Measurements from ENCODE around the gene IL9. TPM values are rescaled to one million over a fixed set of nuclear protein-coding genes. Genes with fewer than 3 reads are reported as not detected.

IL9 gene
- not detected in 2 replicates for total RNA-seq (ENCODE audit: low replicate concordance)

- H3K27me3 Mint-ChIP-seq (ENCODE audit: insufficient read depth, low read depth): peaks cover 2% of the 10 kb centered on the region
- no peak within 1 kb of the TSS for H3K27ac Mint-ChIP-seq
- no peaks in the 10 kb centered on the region for H3F3A ChIP-seq (ENCODE audit: low read depth)
Measured at GRCh38 chr5:135895474-135896006, at the start of gene IL9. Gene IL9, minus strand, starts transcription at chr5:135895841. Its CDS starts 25 bp downstream, at chr5:135895816.

GRCh38 chr5:135944967-135945560 is 49.4 kb upstream of the IL9 start:
- Histone ChIP-seq H3K79me2 (ENCODE audit: low read depth) (no peaks in the 10 kb centered on the region), H2AFZ (replicated peaks) (no peak overlapping the region), H3K27me3 (peaks cover 14% of the 10 kb centered on the region), H3K4me3 (no peak overlapping the region), H3K4me1 (no peaks in the 10 kb centered on the region), H3K9me3 (ENCODE audit: low read depth) (no peaks in the 10 kb centered on the region), H3K4me2 (no peak overlapping the region), H3K36me3 (no peaks in the 10 kb centered on the region), H3K27ac (no peak overlapping the region), H4K20me1 (ENCODE audit: low read depth) (no peaks in the 10 kb centered on the region), H3K9ac (no peak overlapping the region), H3F3A (ENCODE audit: low read depth) (no peaks in the 10 kb centered on the region)
- DNase-seq (ENCODE audit: low spot score): peak; percentile 87
- peak; percentile 95 for TF ChIP-seq CTCF (IDR thresholded peaks at IDR 0.05)
- no peak for TF ChIP-seq EZH2phosphoT487 (IDR thresholded peaks at IDR 0.05)
- no peak for TF ChIP-seq EZH2 (IDR thresholded peaks at IDR 0.05)
- Mint-ChIP-seq H3K27me3 (ENCODE audit: insufficient read depth, low read depth) (peaks cover 3% of the 10 kb centered on the region), H3K4me3 (no peak overlapping the region), H3K4me1 (no peaks in the 10 kb centered on the region), H3K9me3 (no peaks in the 10 kb centered on the region), H3K27ac (no peak overlapping the region), H3K36me3 (no peaks in the 10 kb centered on the region)

More at GRCh38 chr5:135895474-135896006, at the start of gene IL9:
- H3K4me1 Mint-ChIP-seq: peaks cover 3% of the 10 kb centered on the region
- H3K4me3 ChIP-seq: no peak within 1 kb of the TSS
- no peaks in the 10 kb centered on the region for H3K36me3 Mint-ChIP-seq
- H2AFZ ChIP-seq (replicated peaks): no peak within 1 kb of the TSS
- peaks cover 32% of the 10 kb centered on the region for H3K27me3 ChIP-seq
- no peaks in the 10 kb centered on the region for H3K4me1 ChIP-seq
- no peak for DNase-seq (ENCODE audit: low spot score)
- H4K20me1 ChIP-seq (ENCODE audit: low read depth): no peaks in the 10 kb centered on the region
- no peak within 1 kb of the TSS for H3K4me2 ChIP-seq
- no peak within 1 kb of the TSS for H3K9ac ChIP-seq
- H3K9me3 ChIP-seq (ENCODE audit: low read depth): no peaks in the 10 kb centered on the region
- no peak for TF ChIP-seq CTCF (IDR thresholded peaks at IDR 0.05)
- TF ChIP-seq EZH2 (IDR thresholded peaks at IDR 0.05): no peak
- TF ChIP-seq EZH2phosphoT487 (IDR thresholded peaks at IDR 0.05): no peak
- no peak within 1 kb of the TSS for H3K4me3 Mint-ChIP-seq
- H3K9me3 Mint-ChIP-seq: no peaks in the 10 kb centered on the region
- no peak within 1 kb of the TSS for H3K27ac ChIP-seq
- H3K36me3 ChIP-seq: no peaks in the 10 kb centered on the region
- H3K79me2 ChIP-seq (ENCODE audit: low read depth): no peaks in the 10 kb centered on the region

GRCh38 chr5:135944564-135944963 is 48.9 kb upstream of the IL9 start:
- no peak overlapping the region for H3K27ac ChIP-seq
- H3K27me3 Mint-ChIP-seq (ENCODE audit: insufficient read depth, low read depth): peaks cover 3% of the 10 kb centered on the region
- no peak overlapping the region for H3K4me3 Mint-ChIP-seq
- no peaks in the 10 kb centered on the region for H3K79me2 ChIP-seq (ENCODE audit: low read depth)
- H3K27ac Mint-ChIP-seq: no peak overlapping the region
- no peaks in the 10 kb centered on the region for H4K20me1 ChIP-seq (ENCODE audit: low read depth)
- no peaks in the 10 kb centered on the region for H3K36me3 ChIP-seq
- DNase-seq (ENCODE audit: low spot score): no peak
- peaks cover 19% of the 10 kb centered on the region for H3K27me3 ChIP-seq
- H3K4me3 ChIP-seq: no peak overlapping the region
- H3F3A ChIP-seq (ENCODE audit: low read depth): no peaks in the 10 kb centered on the region
- H3K4me1 ChIP-seq: no peaks in the 10 kb centered on the region
- H3K9ac ChIP-seq: no peak overlapping the region
- no peak overlapping the region for H3K4me2 ChIP-seq
- H3K36me3 Mint-ChIP-seq: no peaks in the 10 kb centered on the region
- H3K9me3 Mint-ChIP-seq: no peaks in the 10 kb centered on the region
- H3K9me3 ChIP-seq (ENCODE audit: low read depth): no peaks in the 10 kb centered on the region
- no peaks in the 10 kb centered on the region for H3K4me1 Mint-ChIP-seq
- TF ChIP-seq EZH2phosphoT487 (IDR thresholded peaks at IDR 0.05) (no peak), EZH2 (IDR thresholded peaks at IDR 0.05) (no peak), CTCF (IDR thresholded peaks at IDR 0.05) (no peak)
- H2AFZ ChIP-seq (replicated peaks): no peak overlapping the region

Data from neural progenitor cell (in vitro differentiated cells).